OCI-LY7 (cell line): Measurements from ENCODE around the gene CTNNA3.

Experiments
- CTCF ChIP-seq: fragments of 200-600 bp; sonication (generic); conservative IDR thresholded peaks from 2 replicates; pipeline ENCODE4 v1.5.1; 2014; ENCODE audit warnings: mild to moderate bottlenecking, antibody characterized with exemption, low read length, moderate library complexity, mixed read lengths
- EZH2phosphoT487 ChIP-seq: fragments of 200-600 bp; sonication (generic); IDR thresholded peaks from 2 replicates; pipeline ENCODE4 v1.6.1; 2018; ENCODE audit warnings: low read depth, borderline replicate concordance, mild to moderate bottlenecking, mixed run types, antibody characterized with exemption, low read length, moderate library complexity, mixed read lengths

GRCh38 chr10:67280405-67280804 is 415.6 kb downstream of the CTNNA3 start:
- no peak for TF ChIP-seq CTCF
- no peak for TF ChIP-seq EZH2phosphoT487
